Endothelial cell (in vitro differentiated cells): ENCODE results near the gene MACROD2. TPM values are rescaled to one million over a fixed set of nuclear protein-coding genes. Genes with fewer than 3 reads are reported as not detected.

ENCODE experiments used
- DNase-seq: peaks from one replicate; pipeline ENCODE4 v3.0.0; 2021; ENCODE audit warnings: low spot score
- H3K27ac Mint-ChIP-seq: one replicate; pipeline ENCODE4 v1.8.0; 2021; ENCODE audit warnings: mixed read lengths, inconsistent platforms; ENCODE audit not compliant: unreplicated experiment
- H3K27me3 Mint-ChIP-seq: one replicate; pipeline ENCODE4 v1.8.0; 2021; ENCODE audit warnings: mild to moderate bottlenecking, moderate library complexity, mixed read lengths, inconsistent platforms; ENCODE audit not compliant: unreplicated experiment
- H3K36me3 Mint-ChIP-seq: one replicate; pipeline ENCODE4 v1.8.0; 2021; ENCODE audit warnings: mild to moderate bottlenecking, low read depth, mixed read lengths, inconsistent platforms; ENCODE audit not compliant: unreplicated experiment
- H3K4me1 Mint-ChIP-seq: one replicate; pipeline ENCODE4 v1.8.0; 2021; ENCODE audit warnings: mild to moderate bottlenecking, mixed read lengths, inconsistent platforms; ENCODE audit not compliant: unreplicated experiment
- H3K4me3 Mint-ChIP-seq: one replicate; pipeline ENCODE4 v1.8.0; 2021; ENCODE audit warnings: mild to moderate bottlenecking, mixed read lengths, inconsistent platforms; ENCODE audit not compliant: unreplicated experiment
- H3K9me3 Mint-ChIP-seq: one replicate; pipeline ENCODE4 v1.8.0; 2021; ENCODE audit warnings: mixed read lengths, inconsistent platforms; ENCODE audit not compliant: unreplicated experiment
- CTCF ChIP-seq: fragments of 200-600 bp; sonication (generic); IDR thresholded peaks from one replicate; pipeline ENCODE4 v1.5.0; 2021; ENCODE audit warnings: antibody characterized with exemption; ENCODE audit not compliant: unreplicated experiment
- total RNA-seq: library from RNA; stranded (reverse); fragmentation: NEBNext Ultra II Directional; extraction: Animal tissue kit (Norgen Biotek cat#: 25700); gene quantifications from one replicate; pipeline ENCODE4 v1.2.1, GENCODE V29; 2021; ENCODE audit not compliant: unreplicated experiment

The MACROD2 gene
- total RNA-seq, 1 donor from 2014 or later: 6.4 TPM

GRCh38 chr20:15512916-15513315 is 1517.6 kb downstream of the MACROD2 start:
- Mint-ChIP-seq H3K27me3 (no peaks in the 10 kb centered on the region), H3K9me3 (no peaks in the 10 kb centered on the region), H3K4me3 (no peak overlapping the region), H3K4me1 (no peaks in the 10 kb centered on the region), H3K27ac (no peak overlapping the region), H3K36me3 (no peaks in the 10 kb centered on the region)
- no peak for TF ChIP-seq CTCF
- DNase-seq: no peak

- DNase-seq: no peak
Measured at GRCh38 chr20:15515691-15516090, 1520.4 kb downstream of the MACROD2 start.

GRCh38 chr20:15520930-15521524 is 1525.7 kb downstream of the MACROD2 start:
- no peak for TF ChIP-seq CTCF
- H3K36me3 Mint-ChIP-seq: no peaks in the 10 kb centered on the region
- no peaks in the 10 kb centered on the region for H3K27me3 Mint-ChIP-seq
- DNase-seq: no peak
- no peaks in the 10 kb centered on the region for H3K9me3 Mint-ChIP-seq
- H3K27ac Mint-ChIP-seq: no peak overlapping the region
- no peak overlapping the region for H3K4me3 Mint-ChIP-seq
- no peaks in the 10 kb centered on the region for H3K4me1 Mint-ChIP-seq

More at GRCh38 chr20:15515691-15516090, 1520.4 kb downstream of the MACROD2 start:
- Mint-ChIP-seq H3K9me3 (no peaks in the 10 kb centered on the region), H3K27ac (no peak overlapping the region), H3K36me3 (no peaks in the 10 kb centered on the region), H3K4me1 (no peaks in the 10 kb centered on the region), H3K27me3 (no peaks in the 10 kb centered on the region), H3K4me3 (no peak overlapping the region)
- no peak for TF ChIP-seq CTCF

GRCh38 chr20:15523400-15523799 is 1528.1 kb downstream of the MACROD2 start:
- Mint-ChIP-seq H3K36me3 (no peaks in the 10 kb centered on the region), H3K9me3 (no peaks in the 10 kb centered on the region), H3K4me3 (no peak overlapping the region), H3K27me3 (no peaks in the 10 kb centered on the region), H3K4me1 (no peaks in the 10 kb centered on the region), H3K27ac (no peak overlapping the region)
- no peak for TF ChIP-seq CTCF
- DNase-seq: no peak

GRCh38 chr20:15528391-15529111 is 1533.2 kb downstream of the MACROD2 start:
- no peaks in the 10 kb centered on the region for H3K36me3 Mint-ChIP-seq
- H3K9me3 Mint-ChIP-seq: no peaks in the 10 kb centered on the region
- TF ChIP-seq CTCF: no peak
- no peak overlapping the region for H3K4me3 Mint-ChIP-seq
- DNase-seq: no peak
- H3K27ac Mint-ChIP-seq: no peak overlapping the region
- H3K27me3 Mint-ChIP-seq: no peaks in the 10 kb centered on the region
- no peaks in the 10 kb centered on the region for H3K4me1 Mint-ChIP-seq
